SK-N-SH (cell line): ENCODE measurements around the gene CBX3. TPM values are rescaled to one million over a fixed set of nuclear protein-coding genes. Genes with fewer than 3 reads are reported as not detected.
"Not testable (repeated sequence)": the region's sequence is repeated elsewhere in the genome, so short reads cannot be mapped to it uniquely, and the experiment has no call there.

Source experiments
- CTCF ChIA-PET: fragments of 300-600, 350-600 bp; formaldehyde crosslinking; extraction: SDS; loops from one replicate; lab custom pipeline; 2021; lab: Yijun Ruan, JAX
- POLR2A ChIA-PET: fragments of 350-600 bp; sonication (Branson Sonifier 250); formaldehyde crosslinking; extraction: SDS; loops from one replicate; lab custom pipeline; 2020; ENCODE audit warnings: antibody characterized with exemption, inconsistent platforms; lab: Yijun Ruan, JAX
- DNase-seq: peaks from one replicate; pipeline ENCODE4 v3.0.0; 2012
- H2AFZ ChIP-seq: fragments of 200-600 bp; sonication (generic); 2 replicates; pipeline ENCODE4 v1.8.1; 2016; ENCODE audit warnings: antibody characterized with exemption, mild to moderate bottlenecking, low read depth
- H3F3A ChIP-seq: fragments of 200-600 bp; sonication (generic); replicated peaks from 2 replicates; pipeline ENCODE3; 2016; ENCODE audit warnings: antibody characterized with exemption, mild to moderate bottlenecking; ENCODE audit not compliant: insufficient read depth
- H3K27ac ChIP-seq, 2 experiments: fragments of 200-500 bp in 1 of 2; fragments of 200-600 bp in 1 of 2; sonication (Bioruptor generic) in 1 of 2; sonication (generic), shearing (Covaris generic) in 1 of 2; 2 replicates each; pipeline versions ENCODE4 v1.5.1 to v1.6.1; 2014 to 2016; ENCODE audit warnings: low read depth in 2 of 2, inconsistent platforms in 1 of 2, low read length in 1 of 2, mild to moderate bottlenecking in 1 of 2, mixed read lengths in 1 of 2
- H3K27me3 ChIP-seq: fragments of 200-600 bp; sonication (generic), shearing (Covaris generic); 2 replicates; pipeline ENCODE4 v1.6.1; 2016; ENCODE audit warnings: mixed run types; ENCODE audit not compliant: insufficient read depth
- H3K36me3 ChIP-seq, 2 experiments: fragments of 200-500 bp in 1 of 2; fragments of 200-600 bp in 1 of 2; sonication (Bioruptor generic) in 1 of 2; sonication (generic) in 1 of 2; replicated peaks in 1 of 2; 2 replicates each; pipeline versions ENCODE3 to v1.5.1; 2014 to 2016; ENCODE audit warnings: low read length in 1 of 2, mild to moderate bottlenecking in 1 of 2; ENCODE audit not compliant: insufficient read depth in 2 of 2, control insufficient read depth in 1 of 2
- H3K4me1 ChIP-seq, 2 experiments: fragments of 200-500 bp in 1 of 2; fragments of 200-600 bp in 1 of 2; sonication (Bioruptor generic) in 1 of 2; sonication (generic), shearing (Covaris generic) in 1 of 2; 2 replicates each; pipeline versions ENCODE4 v1.5.1 to v1.6.1; 2014 to 2016; ENCODE audit warnings: low read depth in 1 of 2, low read length in 1 of 2, mixed run types in 1 of 2; ENCODE audit not compliant: insufficient read depth in 2 of 2, control insufficient read depth in 1 of 2
- H3K4me2 ChIP-seq: fragments of 200-600 bp; sonication (generic), shearing (Covaris generic); 2 replicates; pipeline ENCODE4 v1.6.1; 2017; ENCODE audit warnings: mixed run types
- H3K4me3 ChIP-seq, 2 experiments: fragments of 200-500 bp in 1 of 2; fragments of 200-600 bp in 1 of 2; sonication (Bioruptor generic) in 1 of 2; sonication (generic), shearing (Covaris generic) in 1 of 2; 2 replicates each; pipeline versions ENCODE4 v1.5.1 to v1.8.1; 2014 to 2016; ENCODE audit warnings: low read depth in 2 of 2, inconsistent platforms in 1 of 2, low read length in 1 of 2, mild to moderate bottlenecking in 1 of 2, mixed read lengths in 1 of 2, moderate library complexity in 1 of 2
- H3K79me2 ChIP-seq: fragments of 200-600 bp; sonication (generic); 2 replicates; pipeline ENCODE4 v1.8.1; 2017; ENCODE audit warnings: mild to moderate bottlenecking; ENCODE audit not compliant: insufficient read depth
- H3K9ac ChIP-seq: fragments of 200-600 bp; sonication (generic); 2 replicates; pipeline ENCODE4 v1.6.1; 2017; ENCODE audit warnings: mixed run types
- H3K9me2 ChIP-seq: fragments of 200-600 bp; sonication (generic); 2 replicates; pipeline ENCODE4 v1.6.1; 2017; ENCODE audit warnings: mixed run types
- H3K9me3 ChIP-seq: fragments of 200-600 bp; sonication (generic); 2 replicates; pipeline ENCODE4 v1.6.1; 2017; ENCODE audit warnings: mixed run types, mild to moderate bottlenecking, moderate library complexity
- H4K20me1 ChIP-seq: fragments of 200-600 bp; sonication (generic); 2 replicates; pipeline ENCODE4 v1.6.1; 2017; ENCODE audit warnings: mild to moderate bottlenecking, mixed run types; ENCODE audit not compliant: insufficient read depth
- WGBS: methylation state at CpG from one replicate; pipeline ENCODE4 v1.1.6; 2017; ENCODE audit warnings: low lambda C conversion rate; 5-methylcytosine and 5-hydroxymethylcytosine counted together
- polyA plus RNA-seq, 3 experiments: library from polyadenylated mRNA; depleted of rRNA; stranded (reverse); fragments of >200 nt; gene quantifications; 2 replicates each; pipeline ENCODE4 v1.2.3, GENCODE V29; 2012

The CBX3 gene
- polyA plus RNA-seq, 1 of the 3 experiments (the other 2 are of a cell fraction): 97.0 TPM

DNA sequence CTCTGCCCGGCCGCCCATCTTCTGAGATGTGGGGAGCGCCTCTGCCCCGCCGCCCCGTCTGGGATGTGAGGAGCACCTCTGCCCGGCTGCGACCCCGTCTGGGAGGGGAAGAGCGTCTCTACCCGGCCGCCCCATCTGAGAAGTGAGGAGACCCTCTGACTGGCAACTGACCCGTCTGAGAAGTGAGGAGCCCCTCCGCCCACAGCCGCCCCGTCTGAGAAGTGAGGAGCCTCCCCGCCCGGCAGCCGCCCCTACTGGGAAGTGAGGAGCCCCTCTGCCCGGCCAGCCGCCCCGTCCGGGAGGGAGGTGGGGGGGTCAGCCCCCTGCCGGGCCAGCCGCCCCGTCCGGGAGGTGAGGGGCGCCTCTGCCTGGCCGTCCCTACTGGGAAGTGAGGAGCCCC lies 60.3 kb downstream of the CBX3 start:
- H3K9me2 ChIP-seq, H3K27ac ChIP-seq, H4K20me1 ChIP-seq, H3K79me2 ChIP-seq, POLR2A ChIA-PET, H3K9me3 ChIP-seq, H3K4me1 ChIP-seq, H3K4me3 ChIP-seq, H3K27me3 ChIP-seq, H3F3A ChIP-seq, CTCF ChIA-PET, H3K36me3 ChIP-seq, DNase-seq, H3K9ac ChIP-seq, H3K4me2 ChIP-seq, H2AFZ ChIP-seq: not testable (repeated sequence)
- WGBS: 86% methylated on average over 20 of the region's 29 CpGs

Other genes starting within 250 kb of the CBX3 start
- gene NFE2L3, start 49.5 kb upstream of the CBX3 start, polyA plus RNA-seq (2012; rRNA removed): 36.1 and 50.8 TPM in 2 replicates
- gene HNRNPA2B1, start 999 bp upstream of the CBX3 start, polyA plus RNA-seq (2012; rRNA removed): 459 and 483 TPM in 2 replicates
- gene SNX10, start 90.1 kb downstream of the CBX3 start, polyA plus RNA-seq (2012; rRNA removed): 0.02 and 0.13 TPM in 2 replicates